Measurements from ENCODE around the gene GOLGA2.

GOLGA2 gene

DNA sequence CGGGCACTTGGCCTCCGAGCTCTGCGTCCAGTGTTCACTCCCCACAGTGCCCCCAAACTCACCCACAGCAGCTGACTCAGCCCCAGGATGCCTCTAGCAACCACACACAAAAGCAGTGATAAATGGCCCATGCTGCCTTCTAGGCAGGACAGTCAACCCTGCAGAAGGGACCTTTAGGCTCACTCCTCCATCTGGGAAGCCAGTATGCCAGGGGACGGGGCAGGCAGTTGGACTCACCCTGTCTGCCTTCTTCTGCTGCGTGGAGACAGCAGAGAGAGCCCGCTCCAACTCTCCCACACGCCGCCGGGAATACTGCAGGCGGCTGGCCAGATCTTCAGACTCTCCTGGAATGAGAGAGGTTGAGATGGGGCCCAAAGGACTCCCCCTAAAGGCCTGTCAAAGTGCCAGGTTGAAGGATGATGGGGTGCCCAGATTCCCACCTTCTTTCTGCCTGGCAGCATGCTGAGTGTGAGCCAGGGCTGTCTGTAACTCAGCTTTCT, 10.4 kb downstream of the GOLGA2 start:
- H3K4me3 ChIP-seq (ENCODE audit: low read length) = no peak overlapping the region
- DNase-seq (ENCODE audit: low read depth) = no peak
- TF ChIP-seq, protein P1, sequence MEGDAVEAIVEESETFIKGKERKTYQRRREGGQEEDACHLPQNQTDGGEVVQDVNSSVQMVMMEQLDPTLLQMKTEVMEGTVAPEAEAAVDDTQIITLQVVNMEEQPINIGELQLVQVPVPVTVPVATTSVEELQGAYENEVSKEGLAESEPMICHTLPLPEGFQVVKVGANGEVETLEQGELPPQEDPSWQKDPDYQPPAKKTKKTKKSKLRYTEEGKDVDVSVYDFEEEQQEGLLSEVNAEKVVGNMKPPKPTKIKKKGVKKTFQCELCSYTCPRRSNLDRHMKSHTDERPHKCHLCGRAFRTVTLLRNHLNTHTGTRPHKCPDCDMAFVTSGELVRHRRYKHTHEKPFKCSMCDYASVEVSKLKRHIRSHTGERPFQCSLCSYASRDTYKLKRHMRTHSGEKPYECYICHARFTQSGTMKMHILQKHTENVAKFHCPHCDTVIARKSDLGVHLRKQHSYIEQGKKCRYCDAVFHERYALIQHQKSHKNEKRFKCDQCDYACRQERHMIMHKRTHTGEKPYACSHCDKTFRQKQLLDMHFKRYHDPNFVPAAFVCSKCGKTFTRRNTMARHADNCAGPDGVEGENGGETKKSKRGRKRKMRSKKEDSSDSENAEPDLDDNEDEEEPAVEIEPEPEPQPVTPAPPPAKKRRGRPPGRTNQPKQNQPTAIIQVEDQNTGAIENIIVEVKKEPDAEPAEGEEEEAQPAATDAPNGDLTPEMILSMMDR (conservative IDR thresholded peaks at IDR 0.05; ENCODE audit: low read depth, low read length) = no peak

DNA sequence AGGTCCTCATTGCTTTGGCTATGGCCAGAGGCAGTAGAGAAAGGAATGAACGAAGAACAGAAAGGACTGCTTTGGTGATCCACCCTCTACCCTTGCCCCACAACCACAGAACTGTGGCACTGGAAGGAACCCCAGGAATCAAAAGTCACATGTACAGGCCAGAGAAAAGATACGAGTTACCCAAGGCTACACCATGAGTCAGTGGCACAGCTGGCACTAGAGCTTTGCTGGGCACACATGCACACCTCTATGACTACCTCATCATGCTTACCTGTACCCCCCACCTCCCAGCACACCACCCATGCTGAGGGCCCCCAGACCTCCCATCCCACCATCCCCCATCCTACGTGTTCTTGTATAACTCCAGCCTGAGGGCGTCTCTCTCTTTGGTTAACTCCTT, 13.1 kb downstream of the GOLGA2 start:
- no peak overlapping the region for H3K4me3 ChIP-seq (ENCODE audit: low read length)
- TF ChIP-seq, protein P1 (conservative IDR thresholded peaks at IDR 0.05; ENCODE audit: low read depth, low read length) = no peak

GRCh38 chr9:128260340-128260739, 15.5 kb downstream of the GOLGA2 start:
- DNase-seq (ENCODE audit: low read depth) = no peak
- TF ChIP-seq, protein P1 (conservative IDR thresholded peaks at IDR 0.05; ENCODE audit: low read depth, low read length) = no peak
- no peak overlapping the region for H3K4me3 ChIP-seq (ENCODE audit: low read length)

More for the DNA sequence above, 13.1 kb downstream of the GOLGA2 start:
- DNase-seq (ENCODE audit: low read depth) = no peak

DNA sequence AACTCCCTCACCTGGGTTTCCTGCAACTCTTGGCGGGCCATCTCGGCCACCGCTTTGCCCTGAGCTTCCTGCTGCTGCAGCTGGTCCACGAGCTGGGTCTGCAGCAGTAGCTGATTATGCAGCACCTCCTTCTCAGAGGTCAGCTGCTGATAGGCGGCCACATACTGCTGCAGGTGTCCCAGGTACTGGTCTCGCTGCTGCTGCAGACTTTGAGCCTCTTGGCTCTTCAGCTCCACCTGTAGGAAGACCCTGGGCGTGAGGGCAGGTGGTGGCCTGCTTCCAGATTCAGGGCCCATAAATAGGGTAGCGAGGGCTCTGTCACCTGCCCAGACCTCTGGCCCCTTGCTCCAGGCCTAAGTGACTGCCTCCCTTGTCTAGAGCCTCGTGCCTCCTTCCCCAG, 16.7 kb downstream of the GOLGA2 start:
- TF ChIP-seq, protein P1 (conservative IDR thresholded peaks at IDR 0.05; ENCODE audit: low read depth, low read length) = no peak
- no peak overlapping the region for H3K4me3 ChIP-seq (ENCODE audit: low read length)
- no peak for DNase-seq (ENCODE audit: low read depth)

GRCh38 chr9:128258326-128258725, 17.5 kb downstream of the GOLGA2 start:
- TF ChIP-seq, protein P1 (conservative IDR thresholded peaks at IDR 0.05; ENCODE audit: low read depth, low read length) = no peak
- no peak for DNase-seq (ENCODE audit: low read depth)
- no peak overlapping the region for H3K4me3 ChIP-seq (ENCODE audit: low read length)

- H3K4me3 ChIP-seq (ENCODE audit: low read length) = no peak overlapping the region
- TF ChIP-seq, protein P1 (conservative IDR thresholded peaks at IDR 0.05; ENCODE audit: low read depth, low read length) = no peak
- no peak for DNase-seq (ENCODE audit: low read depth)
Measured at GRCh38 chr9:128257907-128258306, 17.9 kb downstream of the GOLGA2 start.

- no peak for DNase-seq (ENCODE audit: low read depth)
- H3K4me3 ChIP-seq (ENCODE audit: low read length) = no peak overlapping the region
- TF ChIP-seq, protein P1 (conservative IDR thresholded peaks at IDR 0.05; ENCODE audit: low read depth, low read length) = no peak
Measured at GRCh38 chr9:128257086-128257825, 18.6 kb downstream of the GOLGA2 start.
